Breast epithelium (tissue), 4 donors: ENCODE results near the gene CD247. TPM values are rescaled to one million over a fixed set of nuclear protein-coding genes. Genes with fewer than 3 reads are reported as not detected.

Experiments used
- DNase-seq, 2 donors: peaks; one replicate each; pipeline ENCODE4 v3.0.0-alpha.2; 2019; ENCODE audit warnings: low spot score in 2 of 2
- H3K27ac ChIP-seq, 2 donors: fragments of 200-600 bp; sonication (generic) in 1 of 2; one replicate each; pipeline ENCODE4 v1.5.1; 2016 to 2019; ENCODE audit warnings: mild to moderate bottlenecking in 1 of 2
- H3K27me3 ChIP-seq, 2 donors: fragments of 200-600 bp; sonication (generic) in 1 of 2; one replicate each; pipeline versions ENCODE4 v1.5.1 to v1.6.0; 2017 to 2019; ENCODE audit warnings: control low read depth in 1 of 2, mild to moderate bottlenecking in 1 of 2
- H3K36me3 ChIP-seq: fragments of 200-600 bp; one replicate; pipeline ENCODE4 v1.5.1; 2019
- H3K4me1 ChIP-seq, 2 donors: fragments of 200-600 bp; sonication (generic); one replicate each; pipeline ENCODE4 v1.5.1; 2016 to 2019; ENCODE audit warnings: control low read depth in 1 of 2
- H3K4me3 ChIP-seq, 3 donors: fragments of 200-600 bp; sonication (generic); 1 replicate in 2 of 3; 2 replicates in 1 of 3; pipeline ENCODE4 v1.5.1; 2016 to 2019; ENCODE audit warnings: mild to moderate bottlenecking in 3 of 3, moderate library complexity in 2 of 3
- H3K9me3 ChIP-seq, 2 donors: fragments of 200-600 bp; sonication (generic) in 1 of 2; one replicate each; pipeline ENCODE4 v1.5.1; 2016 to 2019; ENCODE audit warnings: control low read depth in 1 of 2
- CTCF ChIP-seq, 3 donors: fragments of 450-650 bp; IDR thresholded peaks; one replicate each; pipeline ENCODE4 v1.5.1; 2016 to 2017; ENCODE audit warnings: antibody characterized with exemption in 3 of 3, mild to moderate bottlenecking in 3 of 3, moderate library complexity in 3 of 3
- POLR2A ChIP-seq: fragments of 450-650 bp; IDR thresholded peaks from one replicate; pipeline ENCODE4 v1.6.1; 2016; ENCODE audit warnings: antibody characterized with exemption, mild to moderate bottlenecking, moderate library complexity
- POLR2AphosphoS5 ChIP-seq, 3 donors: sonication (generic); formaldehyde crosslinking; IDR thresholded peaks; one replicate each; pipeline ENCODE4 v1.6.1; 2017; ENCODE audit warnings: antibody characterized with exemption in 3 of 3
- intact Hi-C: fragments of 100-400 bp; cut with DNase I; formaldehyde crosslinking; loops from one replicate; pipeline ENCODE4 v1.15.1; 2023; ENCODE audit warnings: low total_unique reads
- total RNA-seq, 3 donors: library from RNA; depleted of rRNA; stranded (reverse); fragments of >200 nt; gene quantifications; one replicate each; pipeline ENCODE4 v1.1.0, GENCODE V29; 2016

The CD247 gene
- total RNA-seq, 3 donors from 2014 or later, result 0.80 to 2.0 (median 2.0) TPM

- Histone ChIP-seq H3K36me3 (no peaks in the 10 kb centered on the region), H3K4me1 (peaks cover 0 to 6% of the 10 kb centered on the region in 2 donors), H3K9me3 (no peaks in the 10 kb centered on the region), H3K27me3 (no peaks in the 10 kb centered on the region), H3K27ac (no peak overlapping the region), H3K4me3 (peak overlapping the region in 2 of 3 donors; percentile 3 to 37)
- DNase-seq, result peak; percentile 27 to 43
- intact Hi-C loops, result loop anchor here (5.0 kb wide), 1 partner anchor 916 kb away; no protein-coding TSS in a partner anchor
- no peak for TF ChIP-seq CTCF (IDR thresholded peaks at IDR 0.05)
- no peak for TF ChIP-seq POLR2A
- no peak for TF ChIP-seq POLR2AphosphoS5 (IDR thresholded peaks at IDR 0.05)
These were observed 57.5 kb downstream of the CD247 start for GRCh38 chr1:167460836-167461235.

DNA sequence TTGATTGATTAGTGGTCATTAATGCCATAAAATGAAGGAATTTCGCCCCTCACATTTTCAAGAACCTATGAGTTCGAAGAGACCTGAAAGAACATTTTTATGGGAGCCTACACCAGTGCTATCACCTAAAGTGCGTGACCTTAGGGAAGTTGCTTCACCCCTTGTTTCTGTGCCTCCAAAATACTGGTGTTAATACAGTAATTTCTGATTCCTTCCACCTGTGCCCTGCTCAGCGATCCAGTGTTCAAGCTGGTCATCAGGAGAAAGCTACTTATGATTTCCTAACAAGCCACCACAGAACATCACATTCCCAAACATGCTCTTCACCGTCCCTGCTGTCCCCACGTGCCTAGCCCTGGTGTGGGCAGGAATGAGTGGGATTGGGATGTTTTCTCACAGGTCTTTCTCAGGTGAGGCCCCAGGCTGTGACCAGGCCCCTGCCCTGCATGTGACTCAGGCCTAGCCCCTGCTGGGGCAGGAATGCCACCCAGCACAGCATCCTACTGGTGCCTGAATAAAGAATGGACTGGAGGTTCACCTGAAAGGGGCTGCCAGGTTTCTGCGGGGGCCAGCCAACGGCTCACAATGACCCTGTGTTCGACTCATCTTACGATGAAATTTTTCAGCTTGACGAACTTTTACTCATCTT is 60.3 kb downstream of the CD247 start:
- intact Hi-C loops, result no loop called here
- H3K36me3 ChIP-seq, result no peaks in the 10 kb centered on the region
- DNase-seq, result no peak
- H3K9me3 ChIP-seq, result no peaks in the 10 kb centered on the region
- no peak overlapping the region for H3K4me3 ChIP-seq
- TF ChIP-seq CTCF (IDR thresholded peaks at IDR 0.05), result no peak
- TF ChIP-seq POLR2AphosphoS5 (IDR thresholded peaks at IDR 0.05), result no peak
- TF ChIP-seq POLR2A, result no peak
- no peak overlapping the region for H3K27ac ChIP-seq
- H3K27me3 ChIP-seq, result no peaks in the 10 kb centered on the region
- H3K4me1 ChIP-seq, result peaks cover 0 to 6% of the 10 kb centered on the region in 2 donors

- intact Hi-C loops, result no loop called here
- Histone ChIP-seq H3K27me3 (no peaks in the 10 kb centered on the region), H3K4me3 (no peak overlapping the region), H3K27ac (no peak overlapping the region), H3K36me3 (no peaks in the 10 kb centered on the region), H3K9me3 (no peaks in the 10 kb centered on the region), H3K4me1 (peaks cover 0 to 6% of the 10 kb centered on the region in 2 donors)
- TF ChIP-seq POLR2AphosphoS5 (IDR thresholded peaks at IDR 0.05), result no peak
- no peak for TF ChIP-seq POLR2A
- TF ChIP-seq CTCF (IDR thresholded peaks at IDR 0.05), result no peak
- DNase-seq, result no peak
These were observed 61.4 kb downstream of the CD247 start for GRCh38 chr1:167456926-167457325.

- no peaks in the 10 kb centered on the region for H3K9me3 ChIP-seq
- H3K36me3 ChIP-seq, result no peaks in the 10 kb centered on the region
- peak overlapping the region in 1 of 3 donors; percentile 81 for H3K4me3 ChIP-seq
- no peak for DNase-seq
- no peaks in the 10 kb centered on the region for H3K27me3 ChIP-seq
- H3K27ac ChIP-seq, result peak overlapping the region in 1 of 2 donors; percentile 2
- TF ChIP-seq POLR2A (no peak), POLR2AphosphoS5 (IDR thresholded peaks at IDR 0.05) (no peak), CTCF (IDR thresholded peaks at IDR 0.05) (no peak)
- peaks cover 0 to 6% of the 10 kb centered on the region in 2 donors for H3K4me1 ChIP-seq
- intact Hi-C loops, result no loop called here
These were observed 61.8 kb downstream of the CD247 start for GRCh38 chr1:167456524-167456923.

- TF ChIP-seq CTCF (IDR thresholded peaks at IDR 0.05), result no peak
- peak in 1 of 3 donors; percentile 16 for TF ChIP-seq POLR2AphosphoS5 (IDR thresholded peaks at IDR 0.05)
- peak overlapping the region; percentile 89 to 91 for H3K27ac ChIP-seq
- H3K27me3 ChIP-seq, result no peaks in the 10 kb centered on the region
- no peak for DNase-seq
- intact Hi-C loops, result no loop called here
- H3K36me3 ChIP-seq, result no peaks in the 10 kb centered on the region
- peaks cover 0 to 6% of the 10 kb centered on the region in 2 donors for H3K4me1 ChIP-seq
- no peaks in the 10 kb centered on the region for H3K9me3 ChIP-seq
- peak overlapping the region; percentile 66 to 81 (median 76) for H3K4me3 ChIP-seq
These were observed 62.4 kb downstream of the CD247 start for GRCh38 chr1:167455786-167456446.
